Measurements from ENCODE around the gene SLC34A1. TPM values are rescaled to one million over a fixed set of nuclear protein-coding genes. Genes with fewer than 3 reads are reported as not detected.

Gene SLC34A1
- total RNA-seq, 2 donors from 2014 or later: 0.31 to 0.40 TPM

GRCh38 chr5:177431317-177432142 lies 47.3 kb downstream of the SLC34A1 start:
- no peaks in the 10 kb centered on the region for H3K9me3 ChIP-seq (ENCODE audit: control insufficient read depth, low read length, poor library complexity, severe bottlenecking)
- H3K4me3 Mint-ChIP-seq: peak overlapping the region; percentile 93
- peak overlapping the region; percentile 98 for H3K27ac Mint-ChIP-seq
- DNase-seq (peak; percentile 46 to 63 (median 56)), ATAC-seq (peak; percentile 46)
- no peaks in the 10 kb centered on the region for H3K27me3 Mint-ChIP-seq
- peaks cover 5% of the 10 kb centered on the region for H3K36me3 Mint-ChIP-seq (ENCODE audit: low read depth)
- H3K4me1 Mint-ChIP-seq: peaks cover 55% of the 10 kb centered on the region

DNA sequence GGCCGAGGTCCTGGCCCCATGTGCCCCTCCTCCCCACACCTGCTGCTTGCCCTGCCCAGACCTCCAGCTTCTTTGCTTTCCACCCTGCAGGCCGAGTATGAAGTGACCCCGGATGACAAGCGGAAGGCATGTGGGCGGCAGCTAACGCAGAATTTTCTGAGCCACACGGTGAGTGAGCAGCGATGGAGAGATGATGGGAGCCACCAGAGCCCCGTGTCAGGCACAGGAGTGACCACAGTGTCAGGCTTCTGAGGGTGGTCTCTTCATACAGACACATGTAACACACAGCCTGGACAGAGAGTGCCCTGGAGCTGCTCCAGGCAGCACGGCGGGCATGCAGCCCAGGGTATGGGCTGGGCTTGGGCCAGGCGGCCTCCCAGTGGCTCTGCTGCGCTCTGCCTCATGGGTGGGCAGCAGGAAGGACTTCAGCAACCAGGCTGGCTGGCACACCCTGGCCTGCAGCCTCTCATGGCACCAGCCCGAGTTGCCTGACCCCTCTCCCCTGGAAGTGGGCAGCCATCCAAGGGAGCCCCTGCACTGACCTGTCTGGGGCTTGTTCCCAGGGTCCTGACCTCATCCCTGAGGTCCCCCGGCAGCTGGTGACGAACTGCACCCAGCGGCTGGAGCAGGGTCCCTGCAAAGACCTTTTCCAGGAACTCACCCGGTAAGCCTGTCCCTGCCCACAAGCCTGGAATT lies 48.1 kb downstream of the SLC34A1 start:
- peak overlapping the region; percentile 98 for H3K27ac Mint-ChIP-seq
- peak overlapping the region; percentile 93 for H3K4me3 Mint-ChIP-seq
- peaks cover 61% of the 10 kb centered on the region for H3K4me1 Mint-ChIP-seq
- H3K27me3 Mint-ChIP-seq: no peaks in the 10 kb centered on the region
- DNase-seq (no peak), ATAC-seq (no peak)
- H3K36me3 Mint-ChIP-seq (ENCODE audit: low read depth): peaks cover 7% of the 10 kb centered on the region
- H3K9me3 ChIP-seq (ENCODE audit: control insufficient read depth, low read length, poor library complexity, severe bottlenecking): no peaks in the 10 kb centered on the region

GRCh38 chr5:177432839-177433657 lies 48.8 kb downstream of the SLC34A1 start:
- H3K27ac Mint-ChIP-seq: peak overlapping the region; percentile 98
- peaks cover 62% of the 10 kb centered on the region for H3K4me1 Mint-ChIP-seq
- ATAC-seq (no peak), DNase-seq (no peak)
- no peaks in the 10 kb centered on the region for H3K27me3 Mint-ChIP-seq
- no peaks in the 10 kb centered on the region for H3K9me3 ChIP-seq (ENCODE audit: control insufficient read depth, low read length, poor library complexity, severe bottlenecking)
- peak overlapping the region; percentile 77 for H3K4me3 Mint-ChIP-seq
- H3K36me3 Mint-ChIP-seq (ENCODE audit: low read depth): peaks cover 7% of the 10 kb centered on the region

DNA sequence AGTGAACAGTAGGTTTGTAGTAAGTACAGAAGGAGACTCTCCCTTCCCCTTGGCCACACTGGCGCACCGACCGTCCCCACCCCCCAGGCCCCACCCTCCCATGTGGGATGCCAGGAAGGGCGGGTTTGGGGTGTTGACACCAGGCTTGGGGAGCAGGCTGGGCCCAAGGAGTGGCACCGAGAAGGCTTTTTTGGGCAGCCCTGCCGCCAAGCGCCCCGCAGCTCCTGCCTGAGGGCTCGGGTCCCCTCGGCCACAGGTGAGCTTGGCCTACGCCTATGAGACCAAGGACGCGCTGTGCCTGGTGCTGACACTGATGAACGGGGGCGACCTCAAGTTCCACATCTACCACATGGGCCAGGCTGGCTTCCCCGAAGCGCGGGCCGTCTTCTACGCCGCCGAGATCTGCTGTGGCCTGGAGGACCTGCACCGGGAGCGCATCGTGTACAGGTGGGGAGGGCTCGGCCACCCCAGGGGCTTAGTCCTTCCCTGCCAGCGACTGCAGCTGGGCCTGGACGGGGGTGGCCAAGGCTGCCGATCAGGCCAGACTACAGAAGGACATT lies 49.5 kb downstream of the SLC34A1 start:
- Mint-ChIP-seq H3K36me3 (ENCODE audit: low read depth) (peaks cover 7% of the 10 kb centered on the region), H3K27ac (peak overlapping the region; percentile 98), H3K4me1 (peaks cover 62% of the 10 kb centered on the region), H3K4me3 (peak overlapping the region; percentile 80), H3K27me3 (no peaks in the 10 kb centered on the region)
- no peaks in the 10 kb centered on the region for H3K9me3 ChIP-seq (ENCODE audit: control insufficient read depth, low read length, poor library complexity, severe bottlenecking)
- ATAC-seq (no peak), DNase-seq (no peak)

- Mint-ChIP-seq H3K4me1 (peaks cover 57% of the 10 kb centered on the region), H3K36me3 (ENCODE audit: low read depth) (peaks cover 5% of the 10 kb centered on the region), H3K4me3 (peak overlapping the region; percentile 80), H3K27ac (peak overlapping the region; percentile 98), H3K27me3 (no peaks in the 10 kb centered on the region)
- H3K9me3 ChIP-seq (ENCODE audit: control insufficient read depth, low read length, poor library complexity, severe bottlenecking): no peaks in the 10 kb centered on the region
- peak in 2 of 3 donors; percentile 23 to 46 for DNase-seq
- ATAC-seq: peak; percentile 50
These were observed 50.2 kb downstream of the SLC34A1 start for GRCh38 chr5:177434437-177434836.

DNA sequence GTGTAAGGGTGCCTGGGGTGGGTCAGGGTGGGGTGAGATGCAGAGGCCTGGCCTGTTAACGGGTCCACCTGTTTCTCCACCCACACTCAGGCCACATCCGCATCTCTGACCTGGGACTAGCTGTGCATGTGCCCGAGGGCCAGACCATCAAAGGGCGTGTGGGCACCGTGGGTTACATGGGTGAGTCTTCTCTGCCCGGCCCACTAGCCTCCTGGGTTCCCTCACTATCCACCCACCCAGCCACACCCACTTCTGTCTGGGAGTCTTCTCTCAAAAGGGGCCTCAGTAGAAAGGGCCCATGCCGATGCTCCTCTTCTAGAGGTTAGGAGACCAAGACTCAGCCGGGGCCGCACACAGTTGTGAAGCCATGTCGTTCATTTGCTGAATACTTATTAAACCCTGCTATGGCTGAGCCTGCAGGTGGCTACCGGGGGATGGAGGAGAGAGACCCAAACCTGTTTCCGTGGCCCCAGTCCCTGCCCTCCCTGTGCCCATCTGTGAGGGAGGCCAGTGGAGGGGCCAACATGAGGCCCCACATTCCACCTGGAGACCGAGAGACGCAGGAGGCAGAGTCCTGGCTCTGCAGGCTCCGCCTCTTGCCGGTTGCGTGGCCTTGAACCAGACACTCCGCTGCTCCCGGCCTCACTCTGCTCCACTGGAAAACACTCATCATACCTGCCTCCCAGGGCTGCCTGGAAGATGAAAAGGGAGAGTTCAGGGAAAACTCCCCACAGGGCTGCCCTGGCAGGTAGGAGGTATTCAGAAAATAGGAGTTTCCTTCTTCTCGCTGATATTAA lies 50.9 kb downstream of the SLC34A1 start:
- H3K36me3 Mint-ChIP-seq (ENCODE audit: low read depth): peaks cover 7% of the 10 kb centered on the region
- H3K9me3 ChIP-seq (ENCODE audit: control insufficient read depth, low read length, poor library complexity, severe bottlenecking): no peaks in the 10 kb centered on the region
- peak overlapping the region; percentile 80 for H3K4me3 Mint-ChIP-seq
- peaks cover 61% of the 10 kb centered on the region for H3K4me1 Mint-ChIP-seq
- DNase-seq (no peak), ATAC-seq (no peak)
- H3K27me3 Mint-ChIP-seq: no peaks in the 10 kb centered on the region
- H3K27ac Mint-ChIP-seq: peak overlapping the region; percentile 98

DNA sequence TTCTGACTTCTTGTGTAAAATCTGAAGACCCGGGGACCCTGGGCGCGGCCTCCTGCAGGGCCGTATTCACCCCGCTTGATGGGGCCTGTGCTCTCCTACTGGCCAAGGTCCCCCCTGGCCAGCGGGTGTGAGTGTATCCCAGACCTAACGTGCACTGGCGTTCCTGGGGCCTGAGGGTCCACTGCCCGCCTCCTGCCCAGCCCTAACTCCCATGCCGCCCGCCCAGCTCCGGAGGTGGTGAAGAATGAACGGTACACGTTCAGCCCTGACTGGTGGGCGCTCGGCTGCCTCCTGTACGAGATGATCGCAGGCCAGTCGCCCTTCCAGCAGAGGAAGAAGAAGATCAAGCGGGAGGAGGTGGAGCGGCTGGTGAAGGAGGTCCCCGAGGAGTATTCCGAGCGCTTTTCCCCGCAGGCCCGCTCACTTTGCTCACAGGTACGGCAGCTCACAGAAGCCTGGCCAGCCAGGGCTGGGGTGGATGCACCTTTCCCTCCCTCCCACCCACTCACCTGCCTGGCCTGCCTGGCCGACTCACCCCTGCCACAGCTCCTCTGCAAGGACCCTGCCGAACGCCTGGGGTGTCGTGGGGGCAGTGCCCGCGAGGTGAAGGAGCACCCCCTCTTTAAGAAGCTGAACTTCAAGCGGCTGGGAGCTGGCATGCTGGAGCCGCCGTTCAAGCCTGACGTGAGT lies 51.8 kb downstream of the SLC34A1 start:
- H3K9me3 ChIP-seq (ENCODE audit: control insufficient read depth, low read length, poor library complexity, severe bottlenecking): no peaks in the 10 kb centered on the region
- H3K4me3 Mint-ChIP-seq: no peak overlapping the region
- H3K27me3 Mint-ChIP-seq: no peaks in the 10 kb centered on the region
- H3K4me1 Mint-ChIP-seq: peaks cover 58% of the 10 kb centered on the region
- peaks cover 7% of the 10 kb centered on the region for H3K36me3 Mint-ChIP-seq (ENCODE audit: low read depth)
- no peak for DNase-seq
- H3K27ac Mint-ChIP-seq: peak overlapping the region; percentile 99
- no peak for ATAC-seq

GRCh38 chr5:177437623-177438022 lies 53.4 kb downstream of the SLC34A1 start:
- H3K9me3 ChIP-seq (ENCODE audit: control insufficient read depth, low read length, poor library complexity, severe bottlenecking): no peaks in the 10 kb centered on the region
- no peak for DNase-seq
- Mint-ChIP-seq H3K27me3 (no peaks in the 10 kb centered on the region), H3K36me3 (ENCODE audit: low read depth) (peaks cover 10% of the 10 kb centered on the region), H3K4me1 (peaks cover 53% of the 10 kb centered on the region), H3K4me3 (no peak overlapping the region), H3K27ac (peak overlapping the region; percentile 99)
- no peak for ATAC-seq

GRCh38 chr5:177438468-177438867 lies 54.2 kb downstream of the SLC34A1 start:
- peak overlapping the region; percentile 99 for H3K27ac Mint-ChIP-seq
- H3K9me3 ChIP-seq (ENCODE audit: control insufficient read depth, low read length, poor library complexity, severe bottlenecking): no peaks in the 10 kb centered on the region
- H3K36me3 Mint-ChIP-seq (ENCODE audit: low read depth): peaks cover 8% of the 10 kb centered on the region
- peaks cover 50% of the 10 kb centered on the region for H3K4me1 Mint-ChIP-seq
- DNase-seq (no peak), ATAC-seq (no peak)
- H3K4me3 Mint-ChIP-seq: no peak overlapping the region
- H3K27me3 Mint-ChIP-seq: no peaks in the 10 kb centered on the region

DNA sequence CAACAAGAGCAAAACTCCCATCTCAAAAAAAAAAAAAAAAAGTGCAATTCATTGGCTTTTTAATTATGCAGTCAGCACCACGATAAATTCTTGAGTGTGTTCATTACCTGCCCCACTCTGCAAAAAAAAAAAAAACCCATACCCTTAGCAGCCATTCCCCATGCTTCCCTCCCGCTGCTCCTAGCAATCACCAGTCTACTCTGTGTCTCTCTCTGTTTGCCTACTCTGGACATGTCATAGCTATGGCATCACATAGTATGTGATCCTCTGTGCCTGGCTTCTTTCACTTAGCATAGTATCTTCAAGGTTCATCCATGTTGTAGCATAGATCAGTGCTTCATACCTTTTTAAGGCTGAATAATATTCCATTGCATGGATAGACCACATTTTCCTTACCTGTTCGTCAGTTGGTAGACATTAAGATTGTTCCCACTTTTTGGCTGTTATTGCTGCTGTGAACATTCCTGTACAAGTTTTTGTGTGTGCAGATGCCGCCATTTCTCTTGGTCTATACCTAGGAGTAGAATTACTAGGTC lies 55.4 kb downstream of the SLC34A1 start:
- ATAC-seq: peak; percentile 0
- Mint-ChIP-seq H3K4me1 (peaks cover 46% of the 10 kb centered on the region), H3K27me3 (no peaks in the 10 kb centered on the region), H3K36me3 (ENCODE audit: low read depth) (peaks cover 8% of the 10 kb centered on the region), H3K27ac (peak overlapping the region; percentile 99), H3K4me3 (peak overlapping the region; percentile 75)
- H3K9me3 ChIP-seq (ENCODE audit: control insufficient read depth, low read length, poor library complexity, severe bottlenecking): no peaks in the 10 kb centered on the region
- no peak for DNase-seq

GRCh38 chr5:177440211-177440989 lies 56.2 kb downstream of the SLC34A1 start:
- peak; percentile 86 for ATAC-seq

More at GRCh38 chr5:177440211-177440989, 56.2 kb downstream of the SLC34A1 start:
- peaks cover 49% of the 10 kb centered on the region for H3K4me1 Mint-ChIP-seq
- H3K27ac Mint-ChIP-seq: peak overlapping the region; percentile 99
- no peaks in the 10 kb centered on the region for H3K27me3 Mint-ChIP-seq
- peak; percentile 59 to 76 (median 68) for DNase-seq
- H3K9me3 ChIP-seq (ENCODE audit: control insufficient read depth, low read length, poor library complexity, severe bottlenecking): no peaks in the 10 kb centered on the region
- peaks cover 8% of the 10 kb centered on the region for H3K36me3 Mint-ChIP-seq (ENCODE audit: low read depth)
- H3K4me3 Mint-ChIP-seq: peak overlapping the region; percentile 75

All from T-helper 17 cell (primary cell).